Parathyroid adenoma (tissue), 2 donors: Measurements from ENCODE around the gene PDZD7.

Source experiments
- H2AFZ ChIP-seq: fragments of 300-600 bp; sonication (generic); one replicate; pipeline ENCODE4 v1.7.0; 2017; ENCODE audit warnings: antibody characterized with exemption, mild to moderate bottlenecking
- H3K27ac ChIP-seq: fragments of 300-600 bp; sonication (generic); one replicate; pipeline ENCODE4 v1.7.0; 2017
- H3K27me3 ChIP-seq: fragments of 300-600 bp; sonication (generic); one replicate; pipeline ENCODE4 v1.7.0; 2017; ENCODE audit warnings: low read length; ENCODE audit not compliant: control insufficient read depth, insufficient read depth
- H3K36me3 ChIP-seq: fragments of 300-600 bp; sonication (generic); one replicate; pipeline ENCODE4 v1.7.0; 2017; ENCODE audit warnings: low read length; ENCODE audit not compliant: control insufficient read depth, insufficient read depth
- H3K4me1 ChIP-seq: fragments of 300-600 bp; sonication (generic); one replicate; pipeline ENCODE4 v1.7.0; 2017; ENCODE audit warnings: control low read depth
- H3K4me2 ChIP-seq: fragments of 300-600 bp; sonication (generic); one replicate; pipeline ENCODE4 v1.7.0; 2017; ENCODE audit warnings: low read length
- H3K4me3 ChIP-seq: fragments of 300-600 bp; sonication (generic); one replicate; pipeline ENCODE4 v1.7.0; 2017; ENCODE audit warnings: low read depth, low read length
- H3K79me2 ChIP-seq: fragments of 300-600 bp; sonication (generic); one replicate; pipeline ENCODE4 v1.7.0; 2017; ENCODE audit warnings: control low read depth
- H3K9ac ChIP-seq: fragments of 300-600 bp; sonication (generic); one replicate; pipeline ENCODE4 v1.7.0; 2017; ENCODE audit warnings: mild to moderate bottlenecking
- H3K9me3 ChIP-seq: fragments of 300-600 bp; sonication (generic); one replicate; pipeline ENCODE4 v1.7.0; 2017; ENCODE audit warnings: low read length; ENCODE audit not compliant: control insufficient read depth
- TF ChIP-seq, protein P1 (sequence below): fragments of 300-600 bp; sonication (generic); IDR thresholded peaks from one replicate; pipeline ENCODE4 v1.7.0; 2017; ENCODE audit warnings: antibody characterized with exemption, mild to moderate bottlenecking
- donor health status: primary hyperparathyroidism.

PDZD7 gene

GRCh38 chr10:100997360-100998182 is 33.4 kb downstream of the PDZD7 start:
- TF ChIP-seq, protein P1, sequence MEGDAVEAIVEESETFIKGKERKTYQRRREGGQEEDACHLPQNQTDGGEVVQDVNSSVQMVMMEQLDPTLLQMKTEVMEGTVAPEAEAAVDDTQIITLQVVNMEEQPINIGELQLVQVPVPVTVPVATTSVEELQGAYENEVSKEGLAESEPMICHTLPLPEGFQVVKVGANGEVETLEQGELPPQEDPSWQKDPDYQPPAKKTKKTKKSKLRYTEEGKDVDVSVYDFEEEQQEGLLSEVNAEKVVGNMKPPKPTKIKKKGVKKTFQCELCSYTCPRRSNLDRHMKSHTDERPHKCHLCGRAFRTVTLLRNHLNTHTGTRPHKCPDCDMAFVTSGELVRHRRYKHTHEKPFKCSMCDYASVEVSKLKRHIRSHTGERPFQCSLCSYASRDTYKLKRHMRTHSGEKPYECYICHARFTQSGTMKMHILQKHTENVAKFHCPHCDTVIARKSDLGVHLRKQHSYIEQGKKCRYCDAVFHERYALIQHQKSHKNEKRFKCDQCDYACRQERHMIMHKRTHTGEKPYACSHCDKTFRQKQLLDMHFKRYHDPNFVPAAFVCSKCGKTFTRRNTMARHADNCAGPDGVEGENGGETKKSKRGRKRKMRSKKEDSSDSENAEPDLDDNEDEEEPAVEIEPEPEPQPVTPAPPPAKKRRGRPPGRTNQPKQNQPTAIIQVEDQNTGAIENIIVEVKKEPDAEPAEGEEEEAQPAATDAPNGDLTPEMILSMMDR = peak; percentile 90
- Histone ChIP-seq H3K27ac (peak overlapping the region; percentile 94), H3K4me2 (peak overlapping the region; percentile 98), H3K9ac (peak overlapping the region; percentile 74), H3K27me3 (no peaks in the 10 kb centered on the region), H3K36me3 (no peaks in the 10 kb centered on the region), H2AFZ (peak overlapping the region; percentile 93), H3K4me3 (peak overlapping the region; percentile 95), H3K4me1 (peaks cover 22% of the 10 kb centered on the region), H3K79me2 (peaks cover 3% of the 10 kb centered on the region), H3K9me3 (no peaks in the 10 kb centered on the region)

GRCh38 chr10:100996678-100997359 is 34.1 kb downstream of the PDZD7 start:
- H3K4me1 ChIP-seq = peaks cover 18% of the 10 kb centered on the region

DNA sequence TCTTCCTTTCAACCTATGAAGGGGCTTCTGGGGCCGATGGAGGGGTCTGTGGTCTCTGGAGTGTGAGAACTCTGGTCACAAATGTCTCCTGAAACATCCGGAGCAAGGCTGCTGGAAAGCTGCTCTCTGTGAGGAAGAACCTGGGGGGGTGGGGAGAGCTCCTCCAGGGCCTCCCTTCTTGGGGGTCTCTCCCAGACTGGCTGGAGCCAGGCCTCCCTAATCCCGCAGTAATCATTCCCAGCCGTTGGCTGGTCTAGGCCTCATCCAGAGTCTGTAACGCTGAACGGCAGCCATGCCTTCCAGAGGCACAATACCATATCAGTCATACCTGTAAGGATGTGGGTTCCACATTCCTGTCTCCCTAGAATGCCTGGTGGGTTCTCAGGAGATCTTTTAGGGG is 35.7 kb downstream of the PDZD7 start:
- Histone ChIP-seq H3K27me3 (no peaks in the 10 kb centered on the region), H3K9ac (no peak overlapping the region), H3K27ac (no peak overlapping the region)

More at GRCh38 chr10:100996678-100997359, 34.1 kb downstream of the PDZD7 start:
- Histone ChIP-seq H3K27ac (peak overlapping the region; percentile 94), H3K4me3 (peak overlapping the region; percentile 95), H3K9ac (peak overlapping the region; percentile 74), H3K4me2 (peak overlapping the region; percentile 98), H2AFZ (peak overlapping the region; percentile 93), H3K27me3 (no peaks in the 10 kb centered on the region), H3K9me3 (no peaks in the 10 kb centered on the region), H3K79me2 (no peaks in the 10 kb centered on the region), H3K36me3 (no peaks in the 10 kb centered on the region)
- TF ChIP-seq, protein P1 = no peak

DNA sequence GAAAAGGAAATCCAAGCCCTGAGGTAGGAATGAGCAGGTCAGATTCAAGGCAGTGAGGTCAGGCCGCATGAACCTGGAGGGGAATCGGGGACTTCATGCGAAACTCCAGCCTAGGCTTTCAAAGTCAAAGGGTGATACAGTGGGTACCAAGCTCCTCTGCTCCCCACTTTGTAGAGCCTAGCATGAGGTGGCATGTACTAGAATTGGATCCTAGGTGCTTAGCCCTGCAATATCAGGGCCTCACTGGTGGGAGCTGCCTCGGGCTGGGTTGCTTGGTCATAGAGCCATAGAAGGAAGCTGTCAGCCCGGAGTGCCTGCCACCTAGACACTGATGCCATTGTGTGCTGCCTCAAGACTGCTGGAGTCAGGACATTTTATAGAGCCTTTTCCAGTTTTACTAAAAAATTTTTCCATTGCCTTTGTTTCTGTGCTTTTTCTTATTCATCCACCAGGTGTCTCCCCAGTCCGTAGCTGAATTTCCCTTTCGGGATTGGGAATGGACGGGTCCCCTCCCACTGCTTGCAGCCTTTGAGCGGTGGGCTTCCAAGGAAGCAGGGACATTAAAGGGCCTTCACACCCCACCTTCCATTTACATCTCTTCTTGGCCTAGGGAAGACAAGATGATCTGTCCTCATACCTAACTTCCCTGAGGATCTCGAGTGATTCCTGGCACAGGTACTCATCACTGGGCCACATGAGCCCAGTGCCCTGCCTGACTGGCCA is 36.8 kb downstream of the PDZD7 start:
- peaks cover 8% of the 10 kb centered on the region for H3K79me2 ChIP-seq
- H3K4me1 ChIP-seq = peaks cover 9% of the 10 kb centered on the region
- H3K9ac ChIP-seq = no peak overlapping the region
- H3K36me3 ChIP-seq = no peaks in the 10 kb centered on the region
- H3K4me2 ChIP-seq = no peak overlapping the region
- no peak overlapping the region for H2AFZ ChIP-seq
- H3K9me3 ChIP-seq = no peaks in the 10 kb centered on the region
- TF ChIP-seq, protein P1 = peak; percentile 75
- H3K27ac ChIP-seq = no peak overlapping the region
- H3K4me3 ChIP-seq = no peak overlapping the region
- no peaks in the 10 kb centered on the region for H3K27me3 ChIP-seq

More for the DNA sequence above, 35.7 kb downstream of the PDZD7 start:
- Histone ChIP-seq H3K4me3 (no peak overlapping the region), H3K4me1 (peaks cover 9% of the 10 kb centered on the region), H2AFZ (no peak overlapping the region), H3K9me3 (no peaks in the 10 kb centered on the region), H3K4me2 (no peak overlapping the region), H3K79me2 (peaks cover 3% of the 10 kb centered on the region), H3K36me3 (no peaks in the 10 kb centered on the region)
- TF ChIP-seq, protein P1 = no peak
